Transverse colon (tissue), 4 donors: Measurements from ENCODE around the gene LYZL4.

ENCODE experiments used
- POLR2AphosphoS5 ChIP-seq, 3 donors: sonication (generic); formaldehyde crosslinking; IDR thresholded peaks; one replicate each; pipeline ENCODE4 v1.6.1; 2016; ENCODE audit warnings: antibody characterized with exemption in 3 of 3
- TF ChIP-seq, protein P1 (sequence below), 5 experiments: fragments of 200-600 bp in 3 of 5; fragments of 450-650 bp in 2 of 5; sonication (generic) in 3 of 5; IDR thresholded peaks; 1 replicate in 2 of 5; 2 replicates in 3 of 5; pipeline ENCODE4 v1.5.1; 2016 to 2017; ENCODE audit warnings: antibody characterized with exemption in 5 of 5, inconsistent platforms in 3 of 5, mild to moderate bottlenecking in 2 of 5, moderate library complexity in 1 of 5

DNA sequence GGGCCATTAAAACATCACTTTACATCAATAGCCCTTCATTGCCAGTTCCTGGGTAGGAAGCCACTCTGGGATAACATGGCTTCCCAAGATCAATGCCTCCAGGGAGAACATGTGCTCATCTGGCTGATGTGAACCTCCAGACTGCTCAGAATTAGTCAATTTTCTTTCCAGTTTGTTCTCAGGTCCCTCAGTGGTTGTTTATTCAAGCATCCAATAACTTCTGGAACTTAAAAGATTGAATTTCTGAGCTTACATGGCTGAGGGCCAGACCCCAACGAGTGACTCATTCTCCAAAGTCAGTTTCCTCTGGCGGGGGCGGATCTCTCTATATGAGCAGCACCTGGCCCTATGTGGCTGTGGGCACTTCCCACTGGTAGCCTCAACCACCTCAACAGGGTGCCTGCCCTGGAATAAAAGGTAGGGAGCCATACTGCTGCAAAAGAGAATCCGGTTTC, 34.0 kb downstream of the LYZL4 start:
- TF ChIP-seq, protein P1, sequence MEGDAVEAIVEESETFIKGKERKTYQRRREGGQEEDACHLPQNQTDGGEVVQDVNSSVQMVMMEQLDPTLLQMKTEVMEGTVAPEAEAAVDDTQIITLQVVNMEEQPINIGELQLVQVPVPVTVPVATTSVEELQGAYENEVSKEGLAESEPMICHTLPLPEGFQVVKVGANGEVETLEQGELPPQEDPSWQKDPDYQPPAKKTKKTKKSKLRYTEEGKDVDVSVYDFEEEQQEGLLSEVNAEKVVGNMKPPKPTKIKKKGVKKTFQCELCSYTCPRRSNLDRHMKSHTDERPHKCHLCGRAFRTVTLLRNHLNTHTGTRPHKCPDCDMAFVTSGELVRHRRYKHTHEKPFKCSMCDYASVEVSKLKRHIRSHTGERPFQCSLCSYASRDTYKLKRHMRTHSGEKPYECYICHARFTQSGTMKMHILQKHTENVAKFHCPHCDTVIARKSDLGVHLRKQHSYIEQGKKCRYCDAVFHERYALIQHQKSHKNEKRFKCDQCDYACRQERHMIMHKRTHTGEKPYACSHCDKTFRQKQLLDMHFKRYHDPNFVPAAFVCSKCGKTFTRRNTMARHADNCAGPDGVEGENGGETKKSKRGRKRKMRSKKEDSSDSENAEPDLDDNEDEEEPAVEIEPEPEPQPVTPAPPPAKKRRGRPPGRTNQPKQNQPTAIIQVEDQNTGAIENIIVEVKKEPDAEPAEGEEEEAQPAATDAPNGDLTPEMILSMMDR (IDR thresholded peaks at IDR 0.05) = no peak
- TF ChIP-seq POLR2AphosphoS5 (IDR thresholded peaks at IDR 0.05) = no peak
